GM12878 (cell line): Measurements from ENCODE around the gene WRAP73.

Experiments used
- ESRRA ChIP-seq: IDR thresholded peaks from 2 replicates; pipeline ENCODE4 v1.6.1; 2012; ENCODE audit warnings: mild to moderate bottlenecking, low read length, improper control_type of control experiment
- POLR2A ChIP-seq: IDR thresholded peaks from 2 replicates; pipeline ENCODE4 v1.6.1; 2011; ENCODE audit warnings: low read depth, mild to moderate bottlenecking, low read length
- USF1 ChIP-seq: IDR thresholded peaks from 2 replicates; pipeline ENCODE4 v1.6.1; 2011; ENCODE audit warnings: borderline replicate concordance, low read depth, mild to moderate bottlenecking, moderate library complexity, mixed read lengths, low read length; ENCODE audit not compliant: insufficient read depth; ENCODE audit errors: extremely low read length
- ZNF274 ChIP-seq: IDR thresholded peaks from one replicate; pipeline ENCODE4 v1.8.0; 2011; ENCODE audit not compliant: insufficient read length, insufficient read depth

GRCh38 chr1:3645666-3646355 lies 4.1 kb downstream of the WRAP73 start:
- TF ChIP-seq ESRRA, result no peak
- TF ChIP-seq ZNF274, result no peak
- TF ChIP-seq POLR2A, result no peak
- no peak for TF ChIP-seq USF1
